Measurements from ENCODE around the gene SACM1L.
"Not testable (repeated sequence)": the region's sequence is repeated elsewhere in the genome, so short reads cannot be mapped to it uniquely, and the experiment has no call there.

The SACM1L gene

DNA sequence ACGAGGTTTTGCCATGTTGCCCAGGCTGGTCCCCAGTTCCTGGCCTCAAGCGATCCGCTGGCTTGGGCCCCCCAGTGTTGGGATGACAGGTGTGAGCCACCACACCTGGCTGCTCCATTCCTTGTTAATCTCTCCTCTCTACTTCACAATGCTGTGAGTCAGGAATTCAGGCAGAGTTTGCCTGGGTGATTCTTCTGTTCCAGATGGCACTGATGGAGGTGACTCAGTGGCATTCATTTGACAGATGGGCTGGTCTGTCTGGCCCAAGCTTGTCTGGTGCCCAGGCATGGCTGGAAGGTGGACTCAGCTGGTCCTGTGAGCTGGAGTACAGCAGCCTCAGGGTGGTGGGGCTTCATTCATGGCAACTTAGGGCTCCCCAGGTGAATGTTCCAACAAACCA, 63.9 kb downstream of the SACM1L start:
- TF ChIP-seq, protein P1, sequence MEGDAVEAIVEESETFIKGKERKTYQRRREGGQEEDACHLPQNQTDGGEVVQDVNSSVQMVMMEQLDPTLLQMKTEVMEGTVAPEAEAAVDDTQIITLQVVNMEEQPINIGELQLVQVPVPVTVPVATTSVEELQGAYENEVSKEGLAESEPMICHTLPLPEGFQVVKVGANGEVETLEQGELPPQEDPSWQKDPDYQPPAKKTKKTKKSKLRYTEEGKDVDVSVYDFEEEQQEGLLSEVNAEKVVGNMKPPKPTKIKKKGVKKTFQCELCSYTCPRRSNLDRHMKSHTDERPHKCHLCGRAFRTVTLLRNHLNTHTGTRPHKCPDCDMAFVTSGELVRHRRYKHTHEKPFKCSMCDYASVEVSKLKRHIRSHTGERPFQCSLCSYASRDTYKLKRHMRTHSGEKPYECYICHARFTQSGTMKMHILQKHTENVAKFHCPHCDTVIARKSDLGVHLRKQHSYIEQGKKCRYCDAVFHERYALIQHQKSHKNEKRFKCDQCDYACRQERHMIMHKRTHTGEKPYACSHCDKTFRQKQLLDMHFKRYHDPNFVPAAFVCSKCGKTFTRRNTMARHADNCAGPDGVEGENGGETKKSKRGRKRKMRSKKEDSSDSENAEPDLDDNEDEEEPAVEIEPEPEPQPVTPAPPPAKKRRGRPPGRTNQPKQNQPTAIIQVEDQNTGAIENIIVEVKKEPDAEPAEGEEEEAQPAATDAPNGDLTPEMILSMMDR (IDR thresholded peaks at IDR 0.05; ENCODE audit: control insufficient read depth, insufficient read depth, low read depth, low read length, missing control alignments): no peak
- no peak overlapping the region for H3K4me3 ChIP-seq (ENCODE audit: control insufficient read depth, low read depth, low read length)
- no peak for DNase-seq (ENCODE audit: low read depth)

DNA sequence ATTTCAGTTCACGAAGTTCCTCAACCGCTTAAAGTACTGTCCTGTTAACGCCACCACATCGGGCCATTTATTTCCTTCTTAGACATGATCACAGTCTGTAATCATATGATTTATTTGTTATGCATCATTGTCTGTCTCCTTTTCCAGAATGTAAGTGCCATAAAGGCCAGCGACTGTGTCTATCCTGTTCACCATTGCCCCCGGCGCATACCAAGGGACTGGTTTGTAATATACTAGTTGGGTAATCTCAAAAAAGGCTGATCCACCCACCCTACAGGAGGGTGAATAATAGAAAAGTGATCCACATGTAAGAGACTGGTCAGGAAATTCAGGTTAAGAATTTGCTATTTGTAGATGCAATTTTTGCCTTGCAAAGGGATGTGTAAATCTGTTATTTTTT, 65.3 kb downstream of the SACM1L start:
- DNase-seq (ENCODE audit: low read depth): no peak
- TF ChIP-seq, protein P1 (IDR thresholded peaks at IDR 0.05; ENCODE audit: control insufficient read depth, insufficient read depth, low read depth, low read length, missing control alignments): no peak
- no peak overlapping the region for H3K4me3 ChIP-seq (ENCODE audit: control insufficient read depth, low read depth, low read length)

DNA sequence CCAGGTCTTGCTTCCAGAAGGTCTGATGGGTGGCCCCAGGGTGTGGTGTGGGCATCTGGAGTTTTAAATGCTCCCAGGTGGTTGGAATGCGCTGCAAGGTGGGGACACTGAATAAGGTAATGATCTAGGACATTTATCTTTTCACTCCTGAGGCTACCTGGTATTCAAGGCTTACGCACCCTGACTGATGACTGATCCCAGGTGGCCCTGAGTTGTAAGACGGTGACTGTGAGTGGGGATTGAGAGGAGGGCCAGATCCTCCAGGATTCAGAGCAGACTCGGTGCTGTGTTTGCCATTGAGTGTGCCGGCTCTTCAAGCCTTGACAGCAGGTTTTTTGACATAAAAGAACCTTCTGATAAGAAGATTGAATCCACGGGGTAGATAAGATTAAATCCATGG, 66.9 kb downstream of the SACM1L start:
- H3K4me3 ChIP-seq (ENCODE audit: control insufficient read depth, low read depth, low read length): no peak overlapping the region
- DNase-seq (ENCODE audit: low read depth): no peak
- TF ChIP-seq, protein P1 (IDR thresholded peaks at IDR 0.05; ENCODE audit: control insufficient read depth, insufficient read depth, low read depth, low read length, missing control alignments): no peak

DNA sequence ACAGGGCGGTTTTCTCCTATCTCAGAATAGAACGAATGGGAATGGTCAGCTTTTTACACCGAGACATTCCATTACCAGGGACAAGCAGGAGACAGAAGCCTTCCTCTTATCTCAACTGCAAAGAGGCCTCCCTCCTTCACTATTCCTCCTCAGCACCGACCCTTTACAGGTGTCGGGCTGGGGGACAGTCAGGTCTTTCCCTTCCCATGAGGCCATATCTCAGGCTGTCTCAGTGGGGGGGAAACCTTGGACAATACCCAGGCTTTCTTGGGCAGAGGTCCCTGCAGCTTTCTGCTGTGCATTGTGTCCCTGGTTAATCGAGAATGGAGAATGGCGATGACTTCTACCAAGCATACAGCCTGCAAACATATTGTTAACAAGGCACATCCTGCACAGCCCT, 67.9 kb downstream of the SACM1L start:
- not testable (repeated sequence) for H3K4me3 ChIP-seq (ENCODE audit: control insufficient read depth, low read depth, low read length); DNase-seq (ENCODE audit: low read depth)

DNA sequence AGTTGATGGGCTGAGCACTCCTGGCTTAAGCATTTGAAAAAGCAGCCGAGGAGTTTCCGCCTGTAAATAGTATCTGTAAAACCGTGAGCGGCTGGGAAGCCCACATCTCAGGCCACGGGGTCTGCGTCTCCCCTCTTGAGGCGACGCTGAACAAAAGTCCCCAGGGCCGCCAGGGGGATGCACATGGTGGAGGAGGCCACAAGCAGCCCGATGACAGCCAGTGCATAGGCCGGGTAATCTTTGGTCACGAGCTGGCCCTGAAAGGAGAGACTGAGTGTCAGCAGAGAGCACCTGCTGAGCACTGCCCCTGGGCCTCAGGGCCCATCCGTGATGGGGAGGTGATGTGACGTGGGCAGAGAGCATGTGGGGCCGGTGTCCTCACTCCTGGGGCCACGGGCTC, 69.7 kb downstream of the SACM1L start:
- DNase-seq (ENCODE audit: low read depth): no peak
- TF ChIP-seq, protein P1 (IDR thresholded peaks at IDR 0.05; ENCODE audit: control insufficient read depth, insufficient read depth, low read depth, low read length, missing control alignments): no peak
- no peak overlapping the region for H3K4me3 ChIP-seq (ENCODE audit: control insufficient read depth, low read depth, low read length)

DNA sequence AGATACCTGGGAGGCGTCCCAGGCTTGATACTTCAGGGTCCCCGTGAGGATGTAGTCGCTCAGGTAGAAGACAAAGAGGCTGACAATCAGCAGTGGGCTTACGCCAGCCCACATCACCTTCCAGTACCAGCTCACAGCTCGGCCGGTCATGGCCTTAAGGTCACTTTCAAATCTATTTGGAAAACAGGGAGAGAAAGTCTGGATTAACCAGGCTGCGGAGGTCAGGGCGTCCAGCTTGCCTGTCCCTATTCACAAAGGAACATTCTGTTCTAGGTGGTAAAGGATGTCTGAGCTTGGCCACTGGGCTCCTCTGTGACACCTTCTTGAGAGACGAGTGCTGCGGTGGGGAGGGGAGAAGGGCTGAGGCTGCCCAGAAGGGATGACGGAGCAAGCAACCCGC, 70.7 kb downstream of the SACM1L start:
- TF ChIP-seq, protein P1 (IDR thresholded peaks at IDR 0.05; ENCODE audit: control insufficient read depth, insufficient read depth, low read depth, low read length, missing control alignments): no peak
- no peak for DNase-seq (ENCODE audit: low read depth)
- H3K4me3 ChIP-seq (ENCODE audit: control insufficient read depth, low read depth, low read length): no peak overlapping the region

DNA sequence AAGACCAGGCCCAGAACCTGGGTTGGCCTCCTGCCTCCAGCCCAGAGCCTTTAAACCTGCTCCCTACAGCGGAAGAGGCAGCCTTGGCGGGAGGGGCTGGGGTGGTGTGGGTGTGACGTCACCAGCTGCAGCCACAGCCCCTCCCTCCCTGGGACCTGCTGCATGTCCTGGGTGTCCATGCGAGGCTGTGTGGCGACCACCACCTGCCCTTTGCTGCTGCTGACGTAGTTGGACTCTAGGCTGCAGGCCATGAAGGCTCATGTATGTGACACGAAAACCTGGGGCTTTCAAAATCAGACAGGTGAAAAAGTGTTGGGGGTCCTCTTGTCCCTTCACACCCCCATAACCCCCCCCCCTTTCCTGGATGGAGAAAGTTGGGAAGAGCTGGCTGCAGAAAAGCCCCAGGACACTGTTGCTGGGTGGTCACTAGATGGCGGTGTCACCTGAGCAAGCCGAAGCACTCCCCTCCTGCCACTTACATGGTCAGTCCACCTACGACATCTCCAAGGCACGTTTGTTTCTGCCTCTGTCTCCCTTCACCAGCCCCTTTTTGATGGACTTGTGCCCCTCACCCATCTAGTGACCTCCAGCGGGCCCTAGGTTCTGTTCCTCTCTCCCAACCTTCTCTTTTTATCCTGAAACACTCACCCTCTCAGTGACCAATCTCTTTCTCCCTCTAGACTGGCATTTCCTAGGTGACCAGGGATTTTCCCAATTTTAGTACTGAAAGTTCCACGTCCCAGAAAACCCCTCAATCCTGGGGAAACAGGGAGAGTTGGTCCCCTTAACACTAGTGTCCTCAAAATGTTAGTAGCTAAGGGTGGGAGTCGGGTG, 71.9 kb downstream of the SACM1L start:
- H3K4me3 ChIP-seq (ENCODE audit: control insufficient read depth, low read depth, low read length): no peak overlapping the region
- DNase-seq (ENCODE audit: low read depth): peak; percentile 43
- TF ChIP-seq, protein P1 (IDR thresholded peaks at IDR 0.05; ENCODE audit: control insufficient read depth, insufficient read depth, low read depth, low read length, missing control alignments): peak; percentile 85

Measured in AG09309 (cell line).